Testis (tissue), 2 donors: ENCODE data around the gene EFNA2.

Experiments used
- CTCF ChIP-seq, 3 experiments: fragments of 450-650 bp in 2 of 3; fragments of 200-600 bp in 1 of 3; sonication (generic) in 1 of 3; IDR thresholded peaks; one replicate each; pipeline ENCODE4 v1.5.1; 2016 to 2019; ENCODE audit warnings: antibody characterized with exemption in 3 of 3, mild to moderate bottlenecking in 2 of 3, moderate library complexity in 1 of 3
- POLR2A ChIP-seq: fragments of 450-650 bp; IDR thresholded peaks from one replicate; pipeline ENCODE4 v1.6.1; 2017; ENCODE audit warnings: antibody characterized with exemption, mild to moderate bottlenecking, moderate library complexity

- no peak for TF ChIP-seq CTCF (IDR thresholded peaks at IDR 0.05)
- no peak for TF ChIP-seq POLR2A
These were observed 31.0 kb upstream of the EFNA2 start for GRCh38 chr19:1254530-1255185.
